Measurements from ENCODE around the gene CEP70.

- TF ChIP-seq CTCF (IDR thresholded peaks at IDR 0.05 in 2 of 3, conservative IDR thresholded peaks at IDR 0.05 in 1 of 3; ENCODE audit: control insufficient read depth in 2 of 3, extremely low read depth in 1 of 3, insufficient read depth in 1 of 3, low read depth in 3 of 3, low read length in 3 of 3) (no peak), YY1 (IDR thresholded peaks at IDR 0.05; ENCODE audit: low read depth, low read length) (no peak)
Observed at GRCh38 chr3:138549179-138549977, 44.7 kb downstream of the CEP70 start.

Measured in GM12878 (cell line).